Transverse colon (tissue), 3 donors: Measurements from ENCODE around the gene CSF1R.

Source experiments
- POLR2A ChIP-seq: fragments of 450-650 bp; IDR thresholded peaks from one replicate; pipeline ENCODE4 v1.6.1; 2016; ENCODE audit warnings: antibody characterized with exemption, mild to moderate bottlenecking, moderate library complexity
- POLR2AphosphoS5 ChIP-seq, 3 donors: sonication (generic); formaldehyde crosslinking; IDR thresholded peaks; one replicate each; pipeline ENCODE4 v1.6.1; 2016; ENCODE audit warnings: antibody characterized with exemption in 3 of 3

DNA sequence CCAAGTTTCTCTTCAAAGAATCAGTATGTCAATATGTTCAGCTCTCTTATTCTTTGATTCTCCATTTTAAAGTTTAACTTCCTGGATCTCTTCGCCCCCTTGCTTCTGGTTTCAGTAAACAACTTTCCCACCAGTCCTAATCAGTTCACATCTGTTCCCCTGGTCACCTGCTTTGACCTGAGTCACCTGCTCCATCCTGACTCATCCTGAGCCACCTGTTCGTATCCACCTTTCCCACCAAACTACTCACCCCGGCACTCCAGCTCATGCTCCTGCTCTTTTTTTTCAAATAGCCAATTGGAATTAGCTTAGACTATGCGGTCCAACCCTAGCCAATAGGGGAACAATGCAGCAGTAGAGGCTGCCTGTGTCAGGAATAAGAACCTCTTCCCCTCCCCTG, 23.6 kb upstream of the CSF1R start:
- TF ChIP-seq POLR2A (no peak), POLR2AphosphoS5 (IDR thresholded peaks at IDR 0.05) (no peak)
